NCI-H2171 treated with DMSO at 0.1 percent for 48 hours (cell line): Measurements from ENCODE around the gene RHOT2.

Source experiments
- DNase-seq: peaks from one replicate; lab custom pipeline; 2025; lab: John Stamatoyannopoulos, UW

The RHOT2 gene

GRCh38 chr16:647173-647902, 20.6 kb upstream of the RHOT2 start:
- DNase-seq = no peak

- peak; percentile 42 for DNase-seq
Measured at GRCh38 chr16:648071-648780, 19.7 kb upstream of the RHOT2 start.

- DNase-seq = peak; percentile 91
Measured at GRCh38 chr16:648781-649589, 18.9 kb upstream of the RHOT2 start, which contains the start of gene WDR90. Gene WDR90 (plus strand): TSS chr16:649365. CDS start chr16:649417, 52 bp downstream.

GRCh38 chr16:649631-650030, 18.3 kb upstream of the RHOT2 start:
- DNase-seq = no peak

- no peak for DNase-seq
Measured at GRCh38 chr16:651844-652243, 16.1 kb upstream of the RHOT2 start.

GRCh38 chr16:652454-653305, 15.3 kb upstream of the RHOT2 start:
- DNase-seq = no peak

GRCh38 chr16:654034-654433, 13.9 kb upstream of the RHOT2 start:
- no peak for DNase-seq

GRCh38 chr16:657487-657886, 10.4 kb upstream of the RHOT2 start:
- DNase-seq = no peak

GRCh38 chr16:658679-659571, 9.0 kb upstream of the RHOT2 start:
- DNase-seq = no peak

- DNase-seq = no peak
Measured at GRCh38 chr16:659618-660017, 8.3 kb upstream of the RHOT2 start.

- DNase-seq = no peak
Measured at GRCh38 chr16:660132-660458, 7.8 kb upstream of the RHOT2 start.

GRCh38 chr16:660459-661183, 7.3 kb upstream of the RHOT2 start:
- DNase-seq = no peak

- no peak for DNase-seq
Measured at GRCh38 chr16:661184-661821, 6.6 kb upstream of the RHOT2 start.

- no peak for DNase-seq
Measured at GRCh38 chr16:662095-662494, 5.8 kb upstream of the RHOT2 start.

GRCh38 chr16:662597-662996, 5.3 kb upstream of the RHOT2 start:
- no peak for DNase-seq

- DNase-seq = no peak
Measured at GRCh38 chr16:666572-666971, 1.4 kb upstream of the RHOT2 start.

- DNase-seq = no peak
Measured at GRCh38 chr16:667113-667779, 686 bp upstream of the RHOT2 start.

GRCh38 chr16:668519-669171, 713 bp downstream of the RHOT2 start:
- DNase-seq = no peak

GRCh38 chr16:669666-670065, 1.7 kb downstream of the RHOT2 start:
- no peak for DNase-seq
